HG03060 (cell line): ENCODE data around the gene SLC25A39.
"Not testable (repeated sequence)": the region's sequence is repeated elsewhere in the genome, so short reads cannot be mapped to it uniquely, and the experiment has no call there.

Experiments
- ATAC-seq: cut with Tn5 transposase; IDR thresholded peaks from one replicate; pipeline ENCODE4 v1.9.1; 2021; ENCODE audit warnings: low read depth, moderate number of reproducible peaks; ENCODE audit not compliant: unreplicated experiment

Gene SLC25A39

DNA sequence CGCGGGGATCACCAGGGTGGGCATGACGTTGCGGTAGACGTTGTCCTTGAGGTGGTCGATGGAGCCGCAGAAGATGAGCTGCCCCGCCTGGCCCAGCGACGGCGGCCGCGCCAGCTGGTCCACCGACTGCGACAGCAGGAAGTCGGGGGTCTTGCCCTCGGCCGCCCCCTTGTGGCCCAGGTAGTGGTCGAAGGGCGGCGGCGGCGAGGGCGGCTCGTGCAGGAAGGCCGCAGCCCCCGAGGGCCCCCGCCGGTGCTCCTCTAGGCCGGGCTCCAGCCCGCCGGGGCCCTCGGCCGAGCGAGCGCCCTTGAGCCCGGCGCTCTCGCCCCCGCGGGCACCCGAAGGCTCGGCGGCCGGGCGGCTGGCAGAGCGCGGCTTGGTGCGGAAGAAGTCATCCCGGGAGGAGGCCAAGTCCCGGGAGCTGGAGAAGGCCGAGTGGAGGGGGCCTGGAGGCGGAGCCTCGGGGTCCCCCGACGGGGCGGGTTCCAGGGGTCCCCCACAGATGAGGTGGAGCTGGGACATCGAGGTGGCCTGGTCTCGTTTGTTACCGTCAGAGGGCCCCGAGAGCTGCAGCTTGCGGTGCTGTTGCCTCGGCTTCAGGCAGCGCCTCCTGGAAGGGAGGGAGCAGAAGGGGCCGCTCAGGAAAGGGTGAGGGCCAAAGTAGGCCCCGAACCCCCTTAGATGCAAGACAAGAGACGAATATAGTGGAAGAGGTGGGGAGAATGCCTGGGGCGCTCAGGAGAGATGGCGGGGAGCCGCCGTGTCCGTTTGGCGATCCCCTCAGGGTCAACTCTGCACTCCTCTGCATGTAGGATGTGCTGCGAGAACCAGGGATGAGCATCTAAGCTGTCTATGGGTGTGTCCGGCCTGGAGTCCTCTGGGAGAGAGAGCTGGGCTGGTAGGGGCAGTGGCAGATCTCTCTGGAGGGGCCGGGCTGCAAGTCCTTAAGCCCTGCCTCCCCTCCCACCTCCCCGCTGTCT lies 30.2 kb upstream of the SLC25A39 start:
- no peak for ATAC-seq

DNA sequence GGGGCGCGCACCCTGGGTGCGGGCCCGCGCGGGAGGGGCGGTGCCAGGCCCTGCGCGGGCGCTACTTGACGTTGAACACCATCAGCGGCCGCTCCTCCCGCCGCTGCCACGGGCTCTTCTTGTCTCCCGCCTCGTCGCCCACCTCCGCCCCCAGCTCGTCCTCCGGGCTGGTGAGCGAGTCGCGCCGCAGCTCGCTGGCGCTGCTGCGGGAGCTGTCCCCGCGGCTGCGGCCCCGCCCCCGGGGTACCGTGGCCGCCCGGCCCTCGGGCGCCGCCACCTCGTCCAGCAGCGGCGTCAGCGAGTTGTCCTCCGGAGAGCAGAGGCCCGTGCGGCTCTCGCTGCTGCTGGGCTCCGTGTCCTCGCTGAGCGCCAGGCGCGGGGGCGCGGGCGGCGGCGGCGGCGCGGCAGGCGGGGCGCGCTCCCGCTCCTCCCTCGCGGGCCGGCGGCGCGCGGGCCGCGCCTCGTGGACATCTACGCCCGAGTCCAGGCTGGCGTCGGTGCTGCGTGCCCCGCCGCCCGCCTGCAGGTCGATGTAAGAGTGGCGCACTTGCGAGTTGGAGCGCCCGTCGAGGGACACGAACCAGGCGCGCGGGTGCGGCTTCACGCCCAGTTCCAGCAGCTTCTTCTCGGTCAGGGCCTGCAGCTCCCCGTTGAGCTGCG lies 29.2 kb upstream of the SLC25A39 start:
- ATAC-seq: no peak

DNA sequence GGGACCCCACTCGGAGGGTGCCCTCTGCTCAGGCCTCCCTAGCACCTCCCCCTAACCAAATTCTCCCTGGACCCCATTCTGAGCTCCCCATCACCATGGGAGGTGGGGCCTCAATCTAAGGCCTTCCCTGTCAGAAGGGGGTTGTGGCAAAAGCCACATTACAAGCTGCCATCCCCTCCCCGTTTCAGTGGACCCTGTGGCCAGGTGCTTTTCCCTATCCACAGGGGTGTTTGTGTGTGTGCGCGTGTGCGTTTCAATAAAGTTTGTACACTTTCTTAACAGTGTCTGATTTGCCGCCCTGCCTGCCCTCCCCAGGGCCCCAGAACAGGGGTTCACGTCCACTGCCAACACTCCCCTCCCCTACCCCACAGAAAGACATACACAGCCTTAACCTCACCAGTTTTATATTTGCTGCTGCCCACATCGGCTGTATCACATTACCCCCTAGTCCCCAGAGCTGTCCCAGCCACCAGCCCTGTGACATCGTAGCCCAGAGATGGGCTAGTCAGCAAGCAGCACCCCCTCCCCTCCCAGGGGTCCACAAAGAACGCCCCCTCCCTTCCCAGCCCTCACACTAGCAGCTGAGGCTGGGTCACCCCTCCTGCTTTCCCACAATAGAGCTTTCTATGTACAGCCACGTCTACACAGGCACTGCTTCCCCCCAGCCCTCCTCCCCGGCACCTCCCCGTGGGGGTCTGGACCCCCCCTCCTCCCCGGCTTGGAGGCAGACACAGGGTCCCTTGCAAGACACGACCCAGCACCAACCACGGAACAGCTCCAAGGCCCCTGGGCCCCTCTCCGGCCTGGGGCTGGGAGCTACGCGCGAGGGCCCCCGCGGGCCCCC lies 28.4 kb upstream of the SLC25A39 start:
- no peak for ATAC-seq

- ATAC-seq: no peak
Measured at GRCh38 chr17:44351961-44352827, 27.6 kb upstream of the SLC25A39 start.

DNA sequence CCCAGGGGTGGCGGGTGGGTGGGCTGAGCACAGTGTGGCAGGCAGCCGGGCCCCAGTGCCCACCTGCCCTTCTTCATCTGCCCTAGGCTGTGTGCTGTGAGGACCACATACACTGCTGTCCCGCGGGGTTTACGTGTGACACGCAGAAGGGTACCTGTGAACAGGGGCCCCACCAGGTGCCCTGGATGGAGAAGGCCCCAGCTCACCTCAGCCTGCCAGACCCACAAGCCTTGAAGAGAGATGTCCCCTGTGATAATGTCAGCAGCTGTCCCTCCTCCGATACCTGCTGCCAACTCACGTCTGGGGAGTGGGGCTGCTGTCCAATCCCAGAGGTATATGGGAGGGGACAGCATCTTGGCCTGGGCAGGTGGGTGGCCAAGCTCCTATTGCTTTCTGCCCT lies 26.8 kb upstream of the SLC25A39 start:
- no peak for ATAC-seq

- ATAC-seq: no peak
Measured at GRCh38 chr17:44350733-44351226, 26.2 kb upstream of the SLC25A39 start.

DNA sequence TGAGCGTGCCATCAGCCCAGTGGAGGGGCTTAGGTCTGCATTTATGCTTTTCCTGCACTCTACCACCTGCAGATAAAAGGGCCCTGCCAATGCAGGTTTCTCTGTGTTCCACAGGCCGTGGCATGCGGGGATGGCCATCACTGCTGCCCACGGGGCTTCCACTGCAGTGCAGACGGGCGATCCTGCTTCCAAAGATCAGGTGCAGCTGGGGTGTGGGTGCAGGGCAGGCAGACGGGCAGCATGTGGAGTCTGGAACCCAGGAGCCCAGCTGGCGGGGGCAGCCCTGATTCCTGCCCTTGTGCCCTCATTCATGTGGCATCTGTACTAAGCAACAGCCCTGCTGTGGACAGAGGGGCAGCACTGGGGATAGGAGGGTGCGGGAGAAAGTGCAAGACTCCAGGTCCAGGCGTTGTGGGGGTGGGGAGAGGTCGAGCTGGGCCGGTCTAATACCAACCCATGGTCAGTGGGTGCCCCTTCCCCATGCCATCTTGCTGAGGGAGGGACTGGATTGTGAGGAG lies 25.0 kb upstream of the SLC25A39 start:
- no peak for ATAC-seq

GRCh38 chr17:44348988-44349364 lies 24.4 kb upstream of the SLC25A39 start:
- no peak for ATAC-seq

- peak; percentile 39 for ATAC-seq
Measured at GRCh38 chr17:44348234-44348987, 23.8 kb upstream of the SLC25A39 start.

DNA sequence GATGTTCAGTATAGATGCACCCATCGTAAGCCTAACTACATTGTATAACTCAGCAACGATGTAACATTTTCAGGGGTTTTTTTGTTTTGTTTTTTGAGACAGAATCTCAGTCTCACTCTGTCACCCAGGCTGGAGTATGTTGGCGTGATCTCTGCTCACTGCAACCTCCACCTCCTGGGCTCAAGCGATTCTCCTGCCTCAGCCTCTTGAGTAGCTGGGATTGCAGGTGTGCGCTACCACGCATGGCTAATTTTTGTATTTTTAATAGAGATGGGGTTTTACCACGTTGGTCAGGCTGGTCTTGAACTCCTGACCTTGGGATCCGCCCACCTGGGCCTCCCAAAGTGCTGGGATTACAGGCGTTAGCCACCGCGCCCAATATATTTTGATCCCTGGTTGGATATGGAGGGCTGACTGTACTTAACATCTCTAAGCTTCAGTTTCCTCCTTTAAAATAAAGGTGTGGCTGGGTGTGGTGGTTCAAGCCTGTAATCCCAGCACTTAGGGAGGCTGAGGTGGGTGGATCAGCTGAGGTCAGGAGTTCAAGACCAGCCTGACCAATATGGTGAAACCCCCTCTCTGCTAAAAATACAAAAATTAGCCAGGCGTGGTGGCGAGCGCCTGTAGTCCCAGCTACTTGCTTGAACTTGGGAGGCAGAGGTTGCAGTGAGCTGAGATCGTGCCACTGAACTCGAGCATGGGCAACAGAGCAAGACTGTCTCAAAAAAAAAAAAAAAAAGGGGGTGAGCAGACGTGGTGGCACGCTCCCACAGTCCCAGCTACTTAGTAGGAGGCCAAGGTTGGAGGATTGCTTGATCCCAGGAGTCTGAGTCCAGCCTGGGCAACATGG lies 22.8 kb upstream of the SLC25A39 start:
- peak; percentile 0 for ATAC-seq

- no peak for ATAC-seq
Measured at GRCh38 chr17:44346064-44346844, 21.6 kb upstream of the SLC25A39 start.

DNA sequence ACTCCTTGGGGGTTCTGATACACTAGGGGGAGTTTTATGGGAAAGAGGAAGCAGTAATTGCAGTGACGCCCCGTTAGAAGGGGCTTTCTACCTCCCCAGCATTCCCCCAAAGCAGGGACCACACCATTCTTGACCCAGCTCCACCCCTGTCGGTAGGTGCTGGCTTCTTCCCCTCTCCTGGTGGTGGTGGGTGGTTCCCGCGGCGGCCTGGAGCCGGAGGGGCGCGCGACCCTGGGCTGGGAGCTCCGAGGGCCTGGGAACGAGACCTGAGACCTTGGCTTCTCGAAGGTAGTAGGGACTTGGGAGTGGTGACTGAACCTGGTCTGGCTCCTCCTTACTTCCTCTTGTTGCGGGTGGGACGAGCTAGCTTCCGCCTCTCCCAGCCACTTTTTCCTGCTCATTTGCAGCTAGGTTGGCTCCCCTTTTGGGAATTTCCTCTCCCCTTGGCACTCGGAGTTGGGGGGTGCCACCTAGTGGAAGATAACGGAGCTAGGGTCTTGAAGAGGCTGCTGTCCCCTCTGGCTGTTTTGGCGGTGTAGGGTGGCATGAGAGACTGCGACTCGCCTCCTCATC lies 20.9 kb upstream of the SLC25A39 start:
- no peak for ATAC-seq

GRCh38 chr17:44344939-44345453 lies 20.4 kb upstream of the SLC25A39 start, which contains the start of gene GRN:
TSS of gene GRN (plus strand) at chr17:44345302. CDS start at chr17:44349165, 3,863 bp downstream.
- no peak for ATAC-seq

- ATAC-seq: no peak
Measured at GRCh38 chr17:44343510-44344209, 19.0 kb upstream of the SLC25A39 start.

DNA sequence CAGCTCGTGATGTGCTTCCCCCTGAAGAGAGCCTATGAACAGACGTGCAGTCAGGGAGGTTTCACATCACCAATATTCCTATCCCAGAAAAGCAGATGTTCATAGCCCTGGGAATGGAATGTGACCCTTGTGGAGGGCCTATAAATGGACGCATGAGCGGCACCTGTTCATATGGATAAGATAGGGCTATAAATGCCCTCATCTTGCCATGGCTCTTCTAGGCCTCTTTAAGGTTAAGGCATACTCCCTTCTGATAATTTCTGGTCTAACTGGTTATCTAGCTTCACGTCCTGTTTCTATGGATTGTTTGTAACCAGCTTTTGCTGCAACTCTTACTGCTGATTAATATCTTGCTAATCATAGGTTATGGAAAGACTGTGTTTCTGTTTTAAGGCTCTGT lies 15.9 kb upstream of the SLC25A39 start:
- ATAC-seq: not testable (repeated sequence)

GRCh38 chr17:44338702-44339101 lies 14.1 kb upstream of the SLC25A39 start:
- no peak for ATAC-seq
